Stimulated activated CD4-positive, alpha-beta T cell treated with anti-CD3 and anti-CD28 coated beads, Interleukin-2, amount 100 ng/mL, for 24 hours (primary cell): ENCODE data around the gene NLRP3.
A peak's percentile ranks its signal among the peaks of the same experiment; 100 is the strongest.
"Not testable (repeated sequence)": the region's sequence is repeated elsewhere in the genome, so short reads cannot be mapped to it uniquely, and the experiment has no call there.

Experiments used
- DNase-seq, 2 donors: peaks; one replicate each; pipeline ENCODE4 v3.0.0-alpha.2; 2020

The NLRP3 gene

DNA sequence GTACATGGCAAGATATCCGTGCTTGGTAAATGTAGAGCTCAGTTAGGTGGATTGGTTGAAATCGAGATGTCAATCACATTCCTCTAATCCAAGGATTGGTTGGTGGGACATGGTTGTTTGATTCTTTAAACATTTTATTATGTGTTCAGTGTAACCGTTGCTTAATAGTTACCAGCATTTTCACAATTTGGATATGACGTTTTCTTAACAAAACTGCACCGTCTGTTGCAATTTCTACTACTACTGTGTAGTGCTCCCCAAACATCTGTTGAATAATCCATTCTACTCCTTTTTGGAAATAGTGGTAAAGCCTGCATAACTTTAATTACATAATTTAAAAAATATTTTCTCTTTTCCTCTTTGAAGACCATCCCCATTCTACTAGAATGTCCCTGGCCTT lies 25.6 kb downstream of the NLRP3 start:
- no peak for DNase-seq

DNA sequence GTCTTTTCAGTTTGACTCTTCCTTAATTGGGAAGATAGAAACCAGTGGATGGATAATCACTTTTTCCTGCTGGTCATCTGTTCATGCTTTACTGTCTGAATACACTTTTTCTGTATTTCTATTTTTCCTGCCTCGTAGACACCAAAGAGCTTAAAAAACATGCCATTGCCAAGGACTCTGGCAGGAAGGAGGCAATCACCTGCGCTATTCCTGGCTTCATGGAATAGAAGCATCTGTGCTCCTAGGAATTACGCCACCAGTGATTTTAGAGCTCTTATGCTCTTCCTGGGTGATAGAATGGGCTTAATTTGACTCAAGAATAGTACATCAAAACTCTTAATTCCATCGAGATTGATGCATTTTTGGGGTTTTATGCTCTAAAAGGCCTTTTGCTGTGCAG lies 26.2 kb downstream of the NLRP3 start:
- no peak for DNase-seq

DNA sequence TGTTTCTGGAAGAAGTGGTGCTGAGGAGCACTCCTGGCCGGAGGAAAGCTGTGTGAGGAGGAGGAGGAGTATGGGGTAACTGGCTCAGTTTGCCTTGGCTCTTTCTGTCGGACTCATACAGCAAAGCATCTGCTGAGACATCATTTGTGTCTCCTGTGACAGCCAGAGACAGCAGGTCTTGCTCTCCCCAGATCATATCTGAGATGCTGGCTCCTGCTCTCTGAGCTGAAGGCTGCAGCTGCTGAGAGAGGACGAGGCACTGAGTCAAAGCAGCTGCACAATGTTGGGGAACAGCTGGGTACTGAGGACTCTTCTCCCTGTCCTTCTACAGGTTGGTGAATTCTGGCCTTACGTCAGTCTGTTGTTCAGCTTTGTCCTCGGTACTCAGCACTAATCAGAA lies 27.7 kb downstream of the NLRP3 start:
- DNase-seq, result no peak

DNA sequence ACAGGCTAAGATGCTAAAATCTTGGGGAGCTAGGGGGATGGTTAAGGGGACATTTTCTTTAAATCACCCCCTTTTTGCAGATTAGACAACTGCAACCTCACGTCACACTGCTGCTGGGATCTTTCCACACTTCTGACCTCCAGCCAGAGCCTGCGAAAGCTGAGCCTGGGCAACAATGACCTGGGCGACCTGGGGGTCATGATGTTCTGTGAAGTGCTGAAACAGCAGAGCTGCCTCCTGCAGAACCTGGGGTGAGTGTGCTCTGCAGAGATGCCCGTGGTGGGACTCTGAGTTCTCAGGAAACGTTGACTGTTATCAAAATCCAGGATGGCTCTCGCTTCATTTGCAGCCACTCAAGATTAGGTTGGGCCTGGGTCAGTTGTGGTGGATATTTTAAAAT lies 28.6 kb downstream of the NLRP3 start:
- no peak for DNase-seq

DNA sequence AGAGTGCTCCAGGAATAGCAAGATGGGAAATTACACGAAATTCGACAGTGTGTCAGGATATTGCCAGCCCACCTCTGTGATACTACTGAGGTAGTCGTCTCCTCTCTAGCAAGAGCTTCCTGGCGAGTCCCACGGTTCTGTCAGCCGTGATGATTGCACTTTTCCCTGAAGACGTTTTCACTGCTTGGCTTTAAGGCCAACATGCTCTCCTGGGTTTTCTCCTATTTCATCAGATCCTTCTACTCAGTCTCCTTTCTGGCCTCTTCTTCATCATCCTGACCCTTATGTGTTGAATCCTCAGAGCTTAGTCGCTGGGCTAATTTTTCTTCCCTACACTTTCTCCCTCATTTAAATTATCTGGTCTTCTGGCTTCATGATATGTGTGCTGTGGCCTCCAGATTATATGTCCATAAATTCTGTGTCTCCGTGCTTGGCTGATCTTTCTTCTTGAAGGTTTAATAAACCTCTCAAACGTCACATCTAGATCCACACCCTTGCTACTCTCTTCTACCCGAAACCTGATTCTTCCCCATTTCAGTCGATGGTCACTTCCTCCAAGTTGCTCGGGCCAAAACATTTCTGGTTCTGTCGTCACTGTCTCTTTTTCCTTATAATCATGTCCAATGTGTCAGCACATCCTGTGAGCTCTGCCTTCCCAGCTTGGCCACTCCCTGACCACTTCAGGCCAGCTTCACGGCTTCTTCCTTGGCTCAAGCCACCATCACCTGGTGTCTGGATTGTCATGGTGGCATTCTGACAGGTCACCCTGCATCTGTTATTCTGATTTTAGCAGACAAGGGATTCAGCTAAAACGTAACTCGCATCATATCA lies 29.8 kb downstream of the NLRP3 start:
- no peak for DNase-seq

DNA sequence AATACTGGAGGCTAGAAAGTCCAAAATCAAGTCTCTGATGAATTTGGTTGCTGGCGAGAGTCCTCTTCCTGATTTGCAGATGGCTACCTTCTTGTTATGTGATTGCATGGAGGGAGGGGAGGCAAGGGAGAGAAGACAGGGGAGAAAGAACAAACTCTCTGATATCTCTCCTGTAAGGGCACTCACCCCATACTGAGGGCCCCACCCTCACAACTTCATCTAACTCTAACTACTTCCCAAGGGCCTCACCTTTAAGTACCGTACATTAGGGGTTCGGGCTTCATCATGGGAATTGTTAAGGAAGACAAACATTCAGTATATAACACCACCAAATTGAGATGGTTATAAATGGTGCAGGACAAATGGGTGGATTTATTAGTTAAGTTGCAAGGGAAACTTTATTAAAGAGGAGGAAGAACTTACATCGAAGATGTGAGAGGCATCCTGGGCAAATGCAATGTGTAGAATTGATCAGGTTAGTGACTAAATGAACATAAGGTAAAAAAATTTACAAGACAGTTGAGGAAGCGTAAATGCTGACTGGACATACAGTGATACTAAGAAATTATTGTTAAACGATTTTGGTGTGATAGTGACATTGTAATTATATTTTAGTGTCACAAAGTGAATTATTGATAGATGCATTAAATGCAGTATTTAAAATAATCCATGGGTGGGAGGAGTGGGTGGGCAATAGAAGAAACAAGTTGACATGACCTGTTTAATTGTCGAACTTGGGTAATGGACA lies 31.4 kb downstream of the NLRP3 start:
- DNase-seq, result no peak

DNA sequence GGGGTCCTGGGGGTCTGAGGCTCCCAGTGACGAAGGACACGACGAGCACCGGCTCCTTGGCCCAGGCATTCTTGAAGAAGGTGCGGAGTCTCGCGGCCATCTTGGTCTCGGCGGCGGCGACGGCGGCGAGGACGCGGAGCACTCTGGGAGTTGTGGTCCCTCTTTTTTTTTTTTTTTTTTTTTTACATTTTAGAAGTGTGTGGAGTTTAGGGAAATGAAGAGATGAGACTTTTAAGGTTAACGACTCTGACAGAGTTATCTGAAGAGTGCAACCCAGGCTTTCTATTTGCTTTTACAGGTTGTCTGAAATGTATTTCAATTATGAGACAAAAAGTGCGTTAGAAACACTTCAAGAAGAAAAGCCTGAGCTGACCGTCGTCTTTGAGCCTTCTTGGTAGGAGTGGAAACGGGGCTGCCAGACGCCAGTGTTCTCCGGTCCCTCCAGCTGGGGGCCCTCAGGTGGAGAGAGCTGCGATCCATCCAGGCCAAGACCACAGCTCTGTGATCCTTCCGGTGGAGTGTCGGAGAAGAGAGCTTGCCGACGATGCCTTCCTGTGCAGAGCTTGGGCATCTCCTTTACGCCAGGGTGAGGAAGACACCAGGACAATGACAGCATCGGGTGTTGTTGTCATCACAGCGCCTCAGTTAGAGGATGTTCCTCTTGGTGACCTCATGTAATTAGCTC lies 32.3 kb downstream of the NLRP3 start:
- peak; percentile 26 to 45 for DNase-seq

DNA sequence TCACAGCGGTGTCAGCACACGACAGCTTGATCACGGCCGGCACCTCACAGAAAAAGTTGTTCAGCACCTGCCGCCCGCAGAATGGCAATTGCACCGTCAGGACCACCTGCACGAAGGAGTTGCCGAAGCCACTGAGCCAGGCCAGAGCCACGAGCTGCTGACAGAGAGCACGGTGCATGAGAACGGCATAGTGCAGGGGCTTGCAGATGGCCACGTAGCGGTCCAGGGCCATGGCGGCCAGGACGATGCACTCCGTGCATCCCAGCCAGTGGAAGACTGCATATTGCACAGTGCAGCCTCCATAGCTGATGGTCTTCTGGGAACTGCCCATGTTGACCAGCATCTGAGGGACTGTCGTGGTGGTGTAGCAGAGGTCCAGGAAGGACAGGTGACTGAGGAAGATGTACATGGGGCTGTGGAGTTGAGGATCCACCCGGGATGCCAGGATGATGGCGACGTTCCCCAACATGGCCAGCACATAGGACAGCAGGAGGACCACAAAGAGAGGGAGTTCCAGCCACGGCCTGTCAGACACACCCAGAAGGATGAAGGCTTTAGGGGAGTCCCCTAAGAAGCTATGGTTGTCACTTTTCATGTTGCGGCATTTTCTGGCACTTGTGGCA lies 35.5 kb downstream of the NLRP3 start:
- DNase-seq, result no peak

DNA sequence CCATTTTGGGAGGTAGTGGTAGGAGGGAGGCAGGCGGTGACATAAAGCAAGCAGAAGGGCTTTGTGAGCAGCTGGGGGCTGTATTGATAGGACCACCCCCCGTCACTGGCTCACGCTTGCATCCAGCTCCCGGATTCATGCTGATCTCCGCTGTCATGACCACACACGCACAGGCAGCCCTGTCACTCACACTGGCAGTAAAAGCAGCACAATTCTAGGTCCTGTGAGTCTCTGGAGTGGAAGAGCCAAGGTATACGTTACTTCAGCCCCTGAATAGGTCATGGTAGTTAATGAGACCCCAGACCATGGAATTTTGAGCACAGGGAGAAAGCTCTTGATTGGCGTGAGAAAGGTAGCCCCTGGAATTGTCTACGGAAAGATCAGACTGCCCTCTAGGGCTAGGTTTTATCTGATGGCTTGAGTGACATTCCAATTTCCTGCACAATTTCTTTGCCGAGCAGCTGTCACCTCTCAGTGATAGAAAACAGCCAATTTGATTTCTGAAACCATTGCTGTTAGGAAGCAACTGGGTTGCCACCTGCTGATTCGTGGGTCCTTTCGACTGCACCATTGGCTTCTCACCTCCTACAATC lies 36.6 kb downstream of the NLRP3 start:
- DNase-seq, result no peak

DNA sequence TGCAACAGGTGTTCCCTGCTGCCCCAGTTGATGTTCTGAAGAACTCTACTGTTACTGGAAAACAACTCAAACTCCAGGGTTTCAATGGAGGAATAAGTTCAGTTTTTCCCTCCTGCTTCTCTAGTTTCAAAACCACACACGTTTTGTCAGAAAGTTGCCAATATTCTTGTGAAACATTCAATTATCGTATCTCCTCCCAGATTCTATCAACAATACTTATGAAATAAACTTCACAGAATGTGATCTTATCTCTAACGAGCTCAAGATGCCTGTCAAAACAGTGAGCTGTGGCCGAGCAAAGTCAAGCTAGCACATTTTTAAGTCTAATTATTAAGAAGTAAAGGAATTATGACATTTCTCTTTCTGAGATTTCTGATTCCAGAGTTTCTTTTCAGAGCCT lies 37.3 kb downstream of the NLRP3 start:
- no peak for DNase-seq

DNA sequence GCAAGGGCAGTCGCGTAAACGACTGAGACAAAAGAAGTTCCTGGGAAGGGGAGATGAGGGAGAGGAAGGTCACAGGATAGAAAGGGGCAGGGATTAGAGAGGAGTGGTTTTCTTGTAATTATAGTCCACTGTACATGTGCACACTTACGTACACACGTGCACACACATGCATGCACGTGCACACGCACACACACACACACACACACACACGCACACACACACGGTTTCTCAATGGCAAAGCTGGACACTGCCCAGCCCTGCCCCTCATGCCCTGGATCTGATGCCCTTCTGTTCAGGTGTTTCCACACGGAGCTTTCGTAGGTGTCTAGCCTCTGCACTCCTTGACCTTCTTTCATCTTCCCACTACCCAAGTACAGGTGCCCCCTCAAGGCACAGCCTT lies 38.0 kb downstream of the NLRP3 start:
- DNase-seq, result no peak

DNA sequence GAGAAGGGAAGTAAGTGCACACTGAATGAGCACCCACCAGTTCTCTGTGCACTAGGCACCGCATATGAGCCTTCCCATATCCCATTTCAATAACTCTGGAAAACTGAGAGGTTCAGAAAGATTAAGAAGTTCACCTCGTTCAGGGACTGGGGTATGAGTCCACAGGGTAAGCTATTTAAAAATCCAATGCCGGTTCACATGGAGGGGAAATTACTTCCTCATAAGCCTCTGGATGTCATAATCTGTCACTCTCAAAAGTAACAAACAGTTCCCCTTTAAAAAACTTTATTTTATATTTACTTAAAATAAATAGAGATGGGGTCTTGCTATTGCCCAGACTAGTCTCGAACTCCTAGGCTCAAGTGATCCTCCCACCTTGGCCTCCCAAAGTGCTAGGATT lies 40.0 kb downstream of the NLRP3 start:
- DNase-seq, result no peak

DNA sequence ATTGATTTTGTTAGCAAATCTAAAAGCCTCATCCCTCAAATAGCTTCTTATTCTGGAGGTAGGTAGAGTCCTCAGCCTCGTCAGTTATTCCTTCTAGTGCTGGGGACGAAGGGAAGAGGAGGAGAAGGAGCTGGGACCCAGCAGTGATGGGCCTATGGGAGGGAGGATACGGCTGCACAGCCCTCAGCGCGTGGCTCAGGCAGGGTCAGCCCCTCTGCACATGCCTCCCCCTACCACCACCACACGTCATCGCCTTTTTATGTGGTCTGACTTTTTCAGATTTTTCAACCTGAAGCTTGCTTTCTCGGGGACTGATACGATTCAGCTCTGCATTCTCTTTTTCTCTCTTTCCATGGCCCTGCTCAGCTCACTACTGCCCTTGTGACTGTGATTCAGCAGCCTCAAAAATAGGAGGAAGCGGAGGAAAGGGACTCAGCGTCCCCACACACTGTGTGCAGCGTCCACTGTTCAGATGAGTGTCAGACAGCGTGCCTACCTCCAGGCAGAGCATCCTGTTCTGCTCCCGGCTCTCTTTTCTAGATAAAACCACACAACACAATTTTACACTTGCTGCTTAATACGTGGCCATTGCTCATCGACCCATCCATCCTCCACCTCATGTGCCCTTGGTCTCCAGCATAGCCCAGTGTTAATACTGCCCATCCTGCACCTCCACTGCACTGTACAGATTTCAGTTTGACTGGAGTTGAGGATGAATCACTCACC lies 41.1 kb downstream of the NLRP3 start:
- peak in 1 of 2 donors; percentile 5 for DNase-seq

DNA sequence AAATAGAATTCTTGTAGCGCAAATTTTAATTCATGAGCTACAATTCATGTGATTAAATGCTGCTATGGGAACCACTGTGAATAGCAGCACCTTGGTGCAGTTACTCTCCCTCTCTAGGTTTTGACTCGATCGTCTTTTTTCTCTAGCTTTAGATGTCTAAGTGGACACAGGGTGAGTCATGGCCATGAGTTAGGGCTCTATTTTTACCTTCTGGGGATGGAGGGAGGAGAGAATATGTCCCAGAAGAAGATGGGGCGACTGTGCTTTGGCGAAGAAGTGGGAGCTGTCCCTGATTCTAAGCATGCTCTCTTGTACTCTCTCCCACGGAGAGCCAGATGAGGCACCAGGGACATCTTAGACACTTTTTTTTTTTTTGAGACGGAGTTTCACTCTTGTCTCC lies 43.5 kb downstream of the NLRP3 start:
- DNase-seq, result no peak

DNA sequence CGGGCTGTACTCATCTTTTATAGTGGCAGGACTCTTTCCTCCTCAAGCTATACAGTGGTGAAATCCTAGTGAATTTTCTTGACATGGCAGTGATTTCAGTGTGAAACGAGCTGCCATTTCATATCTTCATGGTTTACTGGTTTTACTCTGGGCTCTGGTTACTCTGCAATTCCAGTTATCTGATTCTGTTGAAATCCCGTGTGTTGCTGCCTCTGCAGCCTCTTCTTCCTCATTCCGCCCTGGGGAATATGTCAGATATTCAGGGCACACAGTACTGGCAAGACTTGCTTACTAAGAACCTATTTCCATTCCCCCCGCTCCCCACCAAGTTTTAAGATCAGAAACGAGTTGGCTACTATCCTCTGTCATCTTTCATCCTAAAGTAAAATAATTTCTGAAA lies 49.8 kb downstream of the NLRP3 start:
- DNase-seq, result no peak

DNA sequence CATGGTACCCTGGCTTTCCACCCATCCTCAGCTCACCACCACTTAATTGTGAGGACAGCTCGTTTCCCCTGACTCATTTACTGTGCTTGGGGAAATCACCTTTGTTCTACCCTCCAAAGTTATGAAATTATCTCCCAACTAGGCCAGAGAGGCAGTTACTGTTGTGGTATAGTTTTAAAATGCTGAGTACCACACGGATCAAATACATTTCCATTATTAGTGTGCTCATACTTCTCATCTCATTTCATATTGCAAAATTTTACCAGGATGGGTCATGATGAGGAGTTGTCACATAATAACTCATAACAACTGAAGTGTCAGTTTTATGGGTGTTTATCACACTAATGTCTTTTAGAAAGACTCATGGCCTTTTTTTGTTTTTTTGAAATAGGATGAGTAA lies 51.2 kb downstream of the NLRP3 start:
- no peak for DNase-seq

DNA sequence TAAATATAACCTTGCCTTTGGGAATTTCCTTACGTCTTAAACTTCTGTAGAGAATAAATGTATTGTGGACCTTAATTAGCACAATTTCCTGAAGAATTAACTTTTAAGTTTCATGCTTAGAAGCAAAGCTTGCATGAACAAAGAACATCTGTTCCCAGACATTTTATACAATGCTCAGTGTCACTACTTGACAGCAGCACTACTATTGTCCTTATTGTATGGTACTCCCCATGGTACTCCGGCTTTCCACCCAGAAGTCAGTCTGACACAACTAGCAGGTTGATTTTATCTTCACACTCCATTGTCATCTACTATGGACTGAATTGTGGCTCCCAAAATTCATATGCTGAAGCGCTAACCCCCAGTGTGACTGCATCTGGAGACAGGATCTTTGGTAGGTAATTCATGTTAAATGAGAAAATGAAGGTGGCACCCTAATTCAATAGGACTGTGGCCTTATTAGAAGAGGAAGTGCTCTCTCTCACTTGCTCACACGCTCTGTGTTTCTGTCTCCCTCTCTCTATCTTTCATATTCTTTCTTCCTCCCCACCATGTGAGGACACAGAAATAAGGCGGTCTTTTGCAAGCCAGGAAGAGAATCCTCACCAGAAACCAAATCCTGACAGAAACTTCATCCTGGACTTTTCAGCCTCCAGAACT lies 52.6 kb downstream of the NLRP3 start:
- DNase-seq, result no peak

DNA sequence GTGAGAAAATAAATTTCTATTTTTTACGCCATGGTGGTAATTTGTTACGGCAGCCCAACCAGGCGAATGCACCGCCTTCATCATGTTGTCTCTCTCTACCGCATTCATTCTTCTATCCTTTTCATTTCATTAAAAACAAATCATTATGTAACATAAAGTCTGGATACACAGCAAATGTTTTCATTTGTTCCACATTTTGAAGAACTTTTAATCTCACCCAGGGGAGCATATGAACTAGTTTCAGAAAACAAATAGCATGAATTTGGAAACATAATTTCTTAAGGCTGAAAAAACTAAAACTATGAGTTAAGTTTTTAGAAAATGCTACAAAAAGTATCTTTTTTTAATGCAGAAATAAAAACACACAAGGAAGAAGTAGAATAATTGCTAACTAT lies 53.2 kb downstream of the NLRP3 start:
- DNase-seq, result no peak

DNA sequence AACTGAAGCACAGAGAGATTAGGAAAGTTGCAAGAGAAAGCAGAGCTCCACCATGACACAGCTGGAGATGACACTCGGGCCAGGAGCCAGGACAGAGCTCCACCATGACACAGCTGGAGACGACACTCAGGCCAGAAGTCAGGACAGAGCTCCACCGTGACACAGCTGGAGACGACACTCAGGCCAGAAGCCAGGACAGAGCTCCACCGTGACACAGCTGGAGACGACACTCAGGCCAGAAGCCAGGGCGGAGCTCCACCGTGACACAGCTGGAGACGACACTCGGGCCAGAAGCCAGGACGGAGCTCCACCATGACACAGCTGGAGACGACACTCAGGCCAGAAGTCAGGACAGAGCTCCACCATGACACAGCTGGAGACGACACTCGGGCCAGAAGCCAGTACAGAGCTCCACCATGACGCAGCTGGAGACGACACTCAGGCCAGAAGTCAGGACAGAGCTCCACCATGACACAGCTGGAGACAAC lies 55.0 kb downstream of the NLRP3 start:
- not testable (repeated sequence) for DNase-seq

DNA sequence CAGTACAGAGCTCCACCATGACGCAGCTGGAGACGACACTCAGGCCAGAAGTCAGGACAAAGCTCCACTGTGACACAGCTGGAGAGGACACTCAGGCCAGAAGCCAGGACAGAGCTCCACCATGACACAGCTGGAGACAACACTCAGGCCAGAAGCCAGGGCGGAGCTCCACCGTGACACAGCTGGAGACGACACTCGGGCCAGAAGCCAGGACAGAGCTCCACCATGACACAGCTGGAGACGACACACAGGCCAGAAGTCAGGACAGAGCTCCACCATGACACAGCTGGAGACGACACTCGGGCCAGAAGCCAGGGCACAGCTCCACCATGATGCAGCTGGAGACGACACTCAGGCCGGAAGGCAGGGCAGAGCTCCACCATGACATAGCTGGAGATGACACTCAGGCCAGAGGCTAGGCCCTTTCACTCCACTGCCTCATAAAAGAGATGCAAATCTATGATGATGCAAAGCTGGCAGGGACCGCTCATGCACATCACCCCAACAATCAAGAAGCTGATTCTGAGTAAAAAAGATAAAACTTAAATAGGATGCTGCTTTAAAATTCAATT lies 55.6 kb downstream of the NLRP3 start:
- no peak for DNase-seq

DNA sequence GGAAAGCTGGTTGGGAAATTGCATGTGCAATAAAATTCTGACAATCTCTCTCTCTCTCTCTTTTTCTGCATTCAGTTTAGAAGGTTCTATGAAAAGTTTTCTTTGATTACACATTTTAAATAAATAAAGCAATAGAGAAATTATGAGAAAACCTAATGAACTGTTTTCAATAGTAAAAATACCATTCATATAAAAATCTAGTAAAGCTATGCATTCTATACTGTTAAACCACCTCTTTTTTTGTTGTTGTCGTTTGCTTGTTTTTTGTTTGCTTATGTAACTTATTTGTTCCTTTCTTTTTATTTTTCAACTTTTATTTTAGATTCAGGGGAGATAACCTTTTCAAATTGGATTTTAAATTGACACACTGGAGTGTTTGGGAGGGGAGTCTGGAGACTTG lies 56.1 kb downstream of the NLRP3 start:
- DNase-seq, result no peak
